Calu3 (cell line): Measurements from ENCODE around the gene CATSPERB. TPM values are rescaled to one million over a fixed set of nuclear protein-coding genes. Genes with fewer than 3 reads are reported as not detected.

ENCODE experiments used
- BruUV-seq: library from RNA; stranded (reverse); fragments of 400-500 nt; replicated peaks from 2 replicates; lab custom pipeline; 2021; lab: Mats Ljungman, UMichigan
- CTCF ChIA-PET: fragments of 300-600 bp; sonication (Branson Sonifier 250); formaldehyde crosslinking; loops from one replicate; lab custom pipeline; 2022; ENCODE audit warnings: antibody characterized with exemption; lab: Charles Lee
- DNase-seq: peaks from one replicate; pipeline ENCODE4 v3.0.0; 2022
- H3K27ac Mint-ChIP-seq: one replicate; pipeline ENCODE4 v1.8.0; 2022; ENCODE audit warnings: mixed read lengths; ENCODE audit not compliant: unreplicated experiment
- H3K27me3 Mint-ChIP-seq: one replicate; pipeline ENCODE4 v1.8.0; 2022; ENCODE audit warnings: mixed read lengths; ENCODE audit not compliant: unreplicated experiment
- H3K36me3 Mint-ChIP-seq: one replicate; pipeline ENCODE4 v1.8.0; 2022; ENCODE audit warnings: mild to moderate bottlenecking, moderate library complexity, mixed read lengths; ENCODE audit not compliant: insufficient read depth, unreplicated experiment
- H3K4me1 Mint-ChIP-seq: one replicate; pipeline ENCODE4 v1.8.0; 2022; ENCODE audit warnings: mild to moderate bottlenecking, low read depth, mixed read lengths; ENCODE audit not compliant: unreplicated experiment
- H3K4me3 Mint-ChIP-seq: one replicate; pipeline ENCODE4 v1.8.0; 2022; ENCODE audit warnings: mild to moderate bottlenecking, low read depth, moderate library complexity, mixed read lengths; ENCODE audit not compliant: unreplicated experiment
- H3K9me3 Mint-ChIP-seq: one replicate; pipeline ENCODE4 v1.8.0; 2022; ENCODE audit warnings: low read depth, mixed read lengths; ENCODE audit not compliant: unreplicated experiment
- CTCF ChIP-seq: fragments of 200-600 bp; IDR thresholded peaks from one replicate; pipeline ENCODE4 v1.8.0; 2022; ENCODE audit warnings: antibody characterized with exemption; ENCODE audit not compliant: unreplicated experiment
- intact Hi-C: fragments of 100-400 bp; cut with micrococcal nuclease; formaldehyde crosslinking; loops from one replicate; pipeline ENCODE4 v1.10.0; 2022; ENCODE audit not compliant: unreplicated experiment
- total RNA-seq: library from RNA; stranded (reverse); gene quantifications from 2 replicates; pipeline ENCODE4 v1.2.3, GENCODE V29; 2022

CATSPERB gene
- total RNA-seq, 1 experiment from 2014 or later: 10.2 TPM

- Mint-ChIP-seq H3K27me3 (no peaks in the 10 kb centered on the region), H3K36me3 (peaks cover 23% of the 10 kb centered on the region), H3K9me3 (peaks cover 13% of the 10 kb centered on the region), H3K4me1 (peaks cover 37% of the 10 kb centered on the region), H3K27ac (peak overlapping the region; percentile 96), H3K4me3 (no peak overlapping the region)
- BruUV-seq: no TSS peak
- no peak for TF ChIP-seq CTCF
- CTCF ChIA-PET: no interaction called here
- intact Hi-C loops: loop anchor here (2.0 to 10.0 kb wide), 3 partner anchors 75 to 119 kb away; no protein-coding TSS in a partner anchor
- no peak for DNase-seq
These were observed 22.3 kb upstream of the CATSPERB start for GRCh38 chr14:91754185-91754584.

- no peak for DNase-seq
- CTCF ChIA-PET: no interaction called here
- Mint-ChIP-seq H3K4me3 (no peak overlapping the region), H3K4me1 (peaks cover 37% of the 10 kb centered on the region), H3K27ac (peak overlapping the region; percentile 96), H3K27me3 (no peaks in the 10 kb centered on the region), H3K36me3 (peaks cover 23% of the 10 kb centered on the region), H3K9me3 (peaks cover 17% of the 10 kb centered on the region)
- intact Hi-C loops: loop anchor here (2.0 to 10.0 kb wide), 3 partner anchors 75 to 119 kb away; no protein-coding TSS in a partner anchor
- BruUV-seq: no TSS peak
- TF ChIP-seq CTCF: no peak
These were observed 21.7 kb upstream of the CATSPERB start for GRCh38 chr14:91753501-91754128.

GRCh38 chr14:91752961-91753360, 21.1 kb upstream of the CATSPERB start:
- no peak overlapping the region for H3K4me3 Mint-ChIP-seq
- TF ChIP-seq CTCF: no peak
- H3K9me3 Mint-ChIP-seq: peaks cover 17% of the 10 kb centered on the region
- intact Hi-C loops: loop anchor here (10.0 kb wide), 1 partner anchor 98 kb away; no protein-coding TSS in a partner anchor
- no TSS peak for BruUV-seq
- no peak overlapping the region for H3K27ac Mint-ChIP-seq
- peaks cover 23% of the 10 kb centered on the region for H3K36me3 Mint-ChIP-seq
- H3K27me3 Mint-ChIP-seq: no peaks in the 10 kb centered on the region
- no peak for DNase-seq
- H3K4me1 Mint-ChIP-seq: peaks cover 37% of the 10 kb centered on the region
- CTCF ChIA-PET: no interaction called here

- Mint-ChIP-seq H3K4me1 (peaks cover 37% of the 10 kb centered on the region), H3K27me3 (no peaks in the 10 kb centered on the region), H3K36me3 (peaks cover 23% of the 10 kb centered on the region), H3K27ac (peak overlapping the region; percentile 55), H3K9me3 (peaks cover 17% of the 10 kb centered on the region), H3K4me3 (no peak overlapping the region)
- intact Hi-C loops: loop anchor here (10.0 kb wide), 1 partner anchor 97 kb away; no protein-coding TSS in a partner anchor
- no TSS peak for BruUV-seq
- no peak for DNase-seq
- CTCF ChIA-PET: no interaction called here
- no peak for TF ChIP-seq CTCF
These were observed 19.8 kb upstream of the CATSPERB start for GRCh38 chr14:91751719-91752118.
